Lower leg skin (tissue), 4 donors: Measurements from ENCODE around the gene ZSWIM6. TPM values are rescaled to one million over a fixed set of nuclear protein-coding genes. Genes with fewer than 3 reads are reported as not detected.

Experiments
- DNase-seq, 2 donors: peaks; one replicate each; pipeline ENCODE4 v3.0.0-alpha.2; 2019; ENCODE audit warnings: low spot score in 2 of 2
- H3K4me3 ChIP-seq: fragments of 200-600 bp; sonication (generic); 2 replicates; pipeline ENCODE4 v1.5.1; 2017; ENCODE audit warnings: mild to moderate bottlenecking, low read depth; ENCODE audit not compliant: poor library complexity, severe bottlenecking
- CTCF ChIP-seq, 3 donors: fragments of 450-650 bp; IDR thresholded peaks; one replicate each; pipeline ENCODE4 v1.5.1; 2016; ENCODE audit warnings: antibody characterized with exemption in 3 of 3, mild to moderate bottlenecking in 3 of 3, moderate library complexity in 2 of 3
- POLR2A ChIP-seq, 2 donors: fragments of 450-650 bp; IDR thresholded peaks; one replicate each; pipeline ENCODE4 v1.6.1; 2016 to 2017; ENCODE audit warnings: antibody characterized with exemption in 2 of 2, mild to moderate bottlenecking in 1 of 2, moderate library complexity in 1 of 2
- WGBS, 2 donors: methylation state at CpG; one replicate each; pipeline ENCODE4 v1.1.5; 2018; 5-methylcytosine and 5-hydroxymethylcytosine counted together
- intact Hi-C: fragments of 100-400 bp; cut with DNase I; formaldehyde crosslinking; loops from one replicate; pipeline ENCODE4 v1.15.0; 2023; ENCODE audit warnings: low total_unique reads
- total RNA-seq, 4 donors: library from RNA; depleted of rRNA; stranded (reverse); fragments of >200 nt; gene quantifications; one replicate each; pipeline ENCODE4 v1.1.0, GENCODE V29; 2016

The ZSWIM6 gene
- total RNA-seq, 4 donors from 2014 or later, result 7.1 to 8.7 (median 8.1) TPM

- TF ChIP-seq CTCF (IDR thresholded peaks at IDR 0.05) (no peak), POLR2A (IDR thresholded peaks at IDR 0.05) (no peak)
- intact Hi-C loops, result no loop called here
- 59 to 88% methylated on average over 2 of the region's 2 CpGs for WGBS, 2 donors
- DNase-seq, result no peak
- H3K4me3 ChIP-seq, result no peak overlapping the region
These were observed 145.7 kb downstream of the ZSWIM6 start for GRCh38 chr5:61477788-61478187.

GRCh38 chr5:61479850-61480614 is 148.0 kb downstream of the ZSWIM6 start:
- 89 to 92% methylated on average over 4 of the region's 4 CpGs for WGBS, 2 donors
- no peak overlapping the region for H3K4me3 ChIP-seq
- intact Hi-C loops, result no loop called here
- no peak for DNase-seq
- TF ChIP-seq CTCF (IDR thresholded peaks at IDR 0.05), result no peak
- TF ChIP-seq POLR2A (IDR thresholded peaks at IDR 0.05), result no peak

- DNase-seq, result no peak
- H3K4me3 ChIP-seq, result no peak overlapping the region
- 93 to 94% methylated on average over 3 of the region's 3 CpGs for WGBS, 2 donors
- intact Hi-C loops, result no loop called here
- no peak for TF ChIP-seq POLR2A (IDR thresholded peaks at IDR 0.05)
- no peak for TF ChIP-seq CTCF (IDR thresholded peaks at IDR 0.05)
These were observed 150.9 kb downstream of the ZSWIM6 start for GRCh38 chr5:61482980-61483379.

GRCh38 chr5:61486476-61486875 is 154.4 kb downstream of the ZSWIM6 start:
- H3K4me3 ChIP-seq, result no peak overlapping the region
- intact Hi-C loops, result no loop called here
- 98 to 100% methylated on average over 1 of the region's 1 CpG for WGBS, 2 donors
- no peak for DNase-seq
- TF ChIP-seq CTCF (IDR thresholded peaks at IDR 0.05), result no peak
- TF ChIP-seq POLR2A (IDR thresholded peaks at IDR 0.05), result no peak

GRCh38 chr5:61489574-61489973 is 157.5 kb downstream of the ZSWIM6 start:
- intact Hi-C loops, result no loop called here
- no peak for DNase-seq
- 96% methylated on average over 1 of the region's 1 CpG for WGBS, 2 donors
- H3K4me3 ChIP-seq, result no peak overlapping the region
- TF ChIP-seq CTCF (IDR thresholded peaks at IDR 0.05) (no peak), POLR2A (IDR thresholded peaks at IDR 0.05) (no peak)

- DNase-seq, result no peak
- no peak overlapping the region for H3K4me3 ChIP-seq
- TF ChIP-seq POLR2A (IDR thresholded peaks at IDR 0.05), result no peak
- TF ChIP-seq CTCF (IDR thresholded peaks at IDR 0.05), result no peak
- WGBS, 2 donors, result 94 to 98% methylated on average over 1 of the region's 1 CpG
- intact Hi-C loops, result no loop called here
These were observed 159.8 kb downstream of the ZSWIM6 start for GRCh38 chr5:61491861-61492260.
